ENCODE results near the gene ERLIN1.

- no peak for TF ChIP-seq POLR2A (IDR thresholded peaks at IDR 0.05; ENCODE audit: low read depth, low read length)
- no peak for TF ChIP-seq POLR2AphosphoS5 (IDR thresholded peaks at IDR 0.05; ENCODE audit: low read depth, low read length)
- no peak for TF ChIP-seq TAF1 (IDR thresholded peaks at IDR 0.05; ENCODE audit: borderline replicate concordance, low read depth, low read length)
Observed at GRCh38 chr10:100141446-100142087, 44.3 kb downstream of the ERLIN1 start.
